Keratinocyte (primary cell): ENCODE results near the gene UBC. TPM values are rescaled to one million over a fixed set of nuclear protein-coding genes. Genes with fewer than 3 reads are reported as not detected.

Experiments used
- DNase-seq: peaks from one replicate; pipeline ENCODE4 v3.0.0-alpha.2; 2011; ENCODE audit warnings: low read depth, missing footprints, low spot score
- FAIRE-seq: peaks from 2 replicates; lab custom pipeline; 2011; peaks lifted over from hg19 to GRCh38; lab: Jason Lieb, UNC
- H2AFZ ChIP-seq: 2 replicates; pipeline ENCODE4 v1.6.0; 2012; ENCODE audit warnings: low read length, control low read depth, inconsistent platforms; ENCODE audit not compliant: control insufficient read depth
- H3K27ac ChIP-seq: 2 replicates; pipeline ENCODE4 v1.5.1; 2011; ENCODE audit warnings: low read length; ENCODE audit not compliant: control insufficient read depth, insufficient read depth
- H3K27me3 ChIP-seq: 3 replicates; pipeline ENCODE4 v1.6.0; 2011; ENCODE audit warnings: low read length; ENCODE audit not compliant: control insufficient read depth, insufficient read depth; ENCODE audit errors: extremely low read depth
- H3K36me3 ChIP-seq, 2 experiments: 2 replicates in 1 of 2; 3 replicates in 1 of 2; pipeline ENCODE4 v1.5.1; 2011; ENCODE audit warnings: low read length in 2 of 2, mild to moderate bottlenecking in 1 of 2; ENCODE audit not compliant: control insufficient read depth in 2 of 2, insufficient read depth in 2 of 2; ENCODE audit errors: extremely low read depth in 1 of 2
- H3K4me1 ChIP-seq: 3 replicates; pipeline ENCODE4 v1.5.1; 2011; ENCODE audit warnings: low read length; ENCODE audit not compliant: control insufficient read depth, insufficient read depth; ENCODE audit errors: extremely low read depth
- H3K4me2 ChIP-seq: 3 replicates; pipeline ENCODE4 v1.6.0; 2011; ENCODE audit warnings: low read depth, low read length; ENCODE audit not compliant: control insufficient read depth, insufficient read depth; ENCODE audit errors: extremely low read depth
- H3K4me3 ChIP-seq, 3 experiments: fragments of 200-600 bp in 1 of 3; sonication (generic) in 1 of 3; 2 replicates in 2 of 3; 3 replicates in 1 of 3; pipeline ENCODE4 v1.5.1; 2011 to 2016; ENCODE audit warnings: low read length in 3 of 3, mild to moderate bottlenecking in 3 of 3, control low read depth in 2 of 3, inconsistent platforms in 1 of 3, low read depth in 1 of 3, mixed read lengths in 1 of 3, mixed run types in 1 of 3, moderate library complexity in 1 of 3; ENCODE audit not compliant: control insufficient read depth in 2 of 3, insufficient read depth in 2 of 3; ENCODE audit errors: extremely low read depth in 1 of 3
- H3K79me2 ChIP-seq: 2 replicates; pipeline ENCODE4 v1.6.0; 2012; ENCODE audit warnings: low read length; ENCODE audit not compliant: control insufficient read depth, insufficient read depth
- H3K9ac ChIP-seq: 3 replicates; pipeline ENCODE4 v1.6.0; 2011; ENCODE audit warnings: low read length; ENCODE audit not compliant: control insufficient read depth, insufficient read depth; ENCODE audit errors: extremely low read depth
- H3K9me1 ChIP-seq: 3 replicates; pipeline ENCODE4 v1.6.0; 2011; ENCODE audit warnings: low read length; ENCODE audit not compliant: control insufficient read depth, insufficient read depth; ENCODE audit errors: extremely low read depth
- H3K9me3 ChIP-seq: 2 replicates; pipeline ENCODE4 v1.5.1; 2012; ENCODE audit warnings: low read depth, low read length; ENCODE audit not compliant: control insufficient read depth
- H4K20me1 ChIP-seq: 3 replicates; pipeline ENCODE4 v1.6.0; 2011; ENCODE audit warnings: low read length; ENCODE audit not compliant: control insufficient read depth, insufficient read depth; ENCODE audit errors: extremely low read depth
- EZH2 ChIP-seq: IDR thresholded peaks from one replicate; pipeline ENCODE4 v1.6.1; 2012; ENCODE audit warnings: inconsistent platforms, mild to moderate bottlenecking, low read length, moderate library complexity
- dilution Hi-C: fragments of 300-500 bp; cut with MboI; formaldehyde crosslinking; loops from one replicate; pipeline ENCODE4 v1.7.0; 2020; ENCODE audit warnings: low sequenced_read_pairs; ENCODE audit not compliant: extremely low pct_ligation_motif_present
- polyA plus RNA-seq, 5 experiments: library from polyadenylated mRNA; depleted of rRNA in 3 of 5; stranded (reverse) in 3 of 5; stranded (forward) in 1 of 5; unstranded in 1 of 5; fragments of >200 nt; gene quantifications; 1 replicate in 1 of 5; 2 replicates in 3 of 5; 3 replicates in 1 of 5; pipeline versions ENCODE4 v1.2.1 to v1.2.3, GENCODE V29; 2011 to 2012; ENCODE audit warnings: missing spikeins in 2 of 5, low read depth in 1 of 5, low replicate concordance in 1 of 5
- TF ChIP-seq, protein P1 (sequence below), 3 experiments: IDR thresholded peaks in 1 of 3; conservative IDR thresholded peaks in 1 of 3; optimal IDR thresholded peaks in 1 of 3; 2 replicates in 2 of 3; 3 replicates in 1 of 3; pipeline versions ENCODE3 to v1.5.1; 2011; ENCODE audit warnings: low read length in 3 of 3, mild to moderate bottlenecking in 3 of 3, moderate library complexity in 2 of 3, control low read depth in 1 of 3, inconsistent platforms in 1 of 3; ENCODE audit not compliant: insufficient read depth in 2 of 3; ENCODE audit errors: extremely low read depth in 1 of 3

UBC gene
- polyA plus RNA-seq, 1 donor (not counting 4 experiments of a cell fraction or from before 2014, with no cell fraction given), result 2,363 TPM

DNA sequence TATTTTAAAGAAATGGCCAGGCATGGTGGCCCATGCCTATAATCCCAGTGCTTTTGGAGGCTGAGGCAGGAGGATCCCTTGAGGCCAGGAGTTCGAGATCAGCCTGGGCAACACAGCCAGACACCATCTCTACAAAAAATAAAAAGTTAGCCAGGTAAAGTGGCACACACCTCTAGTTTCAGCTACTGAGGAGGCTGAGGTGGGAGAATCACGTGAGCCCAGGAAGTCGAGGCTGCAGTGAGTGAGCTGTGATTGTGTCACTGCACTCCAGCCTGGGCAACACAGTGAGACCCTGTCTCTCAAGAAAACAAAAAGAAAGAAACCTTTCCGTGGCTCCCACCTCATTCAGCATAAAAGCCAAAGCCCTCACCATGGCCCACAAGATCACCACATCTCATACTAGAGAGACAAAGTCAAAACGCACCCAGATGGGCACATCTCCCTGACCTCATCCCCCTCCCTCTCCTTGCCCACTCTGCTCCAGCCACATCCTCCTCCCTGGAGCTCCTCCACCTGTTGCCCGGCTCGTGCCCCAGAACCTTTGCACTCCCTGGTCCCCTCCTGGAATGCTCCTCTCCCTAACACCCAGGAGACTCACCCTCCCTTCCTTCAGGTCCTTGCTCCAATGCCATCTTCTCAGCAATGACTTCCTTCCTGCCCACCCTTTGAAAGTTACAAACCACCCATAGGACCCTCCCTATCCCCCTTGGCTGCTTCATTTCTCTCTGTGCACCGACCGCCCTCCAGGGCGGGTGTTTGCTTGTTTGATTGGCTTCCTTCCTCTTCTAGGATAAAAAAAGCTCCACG lies 46.0 kb downstream of the UBC start:
- Histone ChIP-seq H3K79me2 (peaks cover 2% of the 10 kb centered on the region), H3K9me1 (no peaks in the 10 kb centered on the region), H3K27me3 (no peaks in the 10 kb centered on the region), H3K4me3 (peak overlapping the region in 1 of 3 experiments; percentile 26), H3K36me3 (no peaks in the 10 kb centered on the region), H3K9ac (peak overlapping the region; percentile 48), H3K27ac (peak overlapping the region; percentile 16), H2AFZ (peak overlapping the region; percentile 57), H3K9me3 (no peaks in the 10 kb centered on the region), H3K4me1 (peaks cover 21% of the 10 kb centered on the region), H3K4me2 (peak overlapping the region; percentile 62), H4K20me1 (no peaks in the 10 kb centered on the region)
- no peak for FAIRE-seq
- DNase-seq, result no peak
- dilution Hi-C loops, result no loop called here
- TF ChIP-seq, protein P1, sequence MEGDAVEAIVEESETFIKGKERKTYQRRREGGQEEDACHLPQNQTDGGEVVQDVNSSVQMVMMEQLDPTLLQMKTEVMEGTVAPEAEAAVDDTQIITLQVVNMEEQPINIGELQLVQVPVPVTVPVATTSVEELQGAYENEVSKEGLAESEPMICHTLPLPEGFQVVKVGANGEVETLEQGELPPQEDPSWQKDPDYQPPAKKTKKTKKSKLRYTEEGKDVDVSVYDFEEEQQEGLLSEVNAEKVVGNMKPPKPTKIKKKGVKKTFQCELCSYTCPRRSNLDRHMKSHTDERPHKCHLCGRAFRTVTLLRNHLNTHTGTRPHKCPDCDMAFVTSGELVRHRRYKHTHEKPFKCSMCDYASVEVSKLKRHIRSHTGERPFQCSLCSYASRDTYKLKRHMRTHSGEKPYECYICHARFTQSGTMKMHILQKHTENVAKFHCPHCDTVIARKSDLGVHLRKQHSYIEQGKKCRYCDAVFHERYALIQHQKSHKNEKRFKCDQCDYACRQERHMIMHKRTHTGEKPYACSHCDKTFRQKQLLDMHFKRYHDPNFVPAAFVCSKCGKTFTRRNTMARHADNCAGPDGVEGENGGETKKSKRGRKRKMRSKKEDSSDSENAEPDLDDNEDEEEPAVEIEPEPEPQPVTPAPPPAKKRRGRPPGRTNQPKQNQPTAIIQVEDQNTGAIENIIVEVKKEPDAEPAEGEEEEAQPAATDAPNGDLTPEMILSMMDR (optimal IDR thresholded peaks at IDR 0.05 in 1 of 3, IDR thresholded peaks at IDR 0.05 in 1 of 3, conservative IDR thresholded peaks at IDR 0.05 in 1 of 3; ENCODE audit: extremely low read depth in 1 of 3, insufficient read depth in 2 of 3, low read length in 3 of 3), result no peak
- TF ChIP-seq EZH2, result no peak

DNA sequence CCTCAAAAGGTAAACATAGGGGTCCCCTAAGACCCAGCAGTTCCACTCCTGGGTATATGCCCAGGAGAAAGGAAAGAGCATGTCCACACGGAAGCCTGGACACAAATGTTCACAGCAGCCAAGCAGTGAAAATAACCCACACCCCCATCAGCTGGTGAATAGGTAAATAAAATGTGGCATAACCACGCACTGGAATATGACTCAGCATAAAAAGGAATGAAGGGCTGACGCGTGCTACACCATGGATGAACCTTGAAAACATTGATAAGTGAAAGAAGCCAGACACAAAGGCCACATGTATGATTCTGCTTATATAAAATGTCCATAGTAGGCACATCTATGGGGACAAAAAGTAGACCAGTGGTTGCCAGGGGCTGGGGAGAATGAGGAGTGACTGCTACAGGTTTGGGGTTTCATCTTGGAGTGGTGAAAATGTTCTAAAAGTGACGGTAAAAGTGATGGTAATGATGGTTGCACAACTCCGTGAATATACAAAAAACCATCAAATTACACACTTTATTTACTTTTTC lies 47.0 kb downstream of the UBC start:
- Histone ChIP-seq H3K9me1 (peaks cover under 1% of the 10 kb centered on the region), H3K4me2 (no peak overlapping the region), H3K4me3 (no peak overlapping the region), H3K9me3 (no peaks in the 10 kb centered on the region), H4K20me1 (no peaks in the 10 kb centered on the region), H3K36me3 (no peaks in the 10 kb centered on the region), H3K4me1 (peaks cover 26% of the 10 kb centered on the region), H3K79me2 (peaks cover 12% of the 10 kb centered on the region), H3K27me3 (no peaks in the 10 kb centered on the region), H3K27ac (no peak overlapping the region), H2AFZ (no peak overlapping the region), H3K9ac (no peak overlapping the region)
- FAIRE-seq (no peak), DNase-seq (no peak)
- dilution Hi-C loops, result no loop called here
- TF ChIP-seq, protein P1 (optimal IDR thresholded peaks at IDR 0.05 in 1 of 3, IDR thresholded peaks at IDR 0.05 in 1 of 3, conservative IDR thresholded peaks at IDR 0.05 in 1 of 3; ENCODE audit: extremely low read depth in 1 of 3, insufficient read depth in 2 of 3, low read length in 3 of 3), result no peak
- no peak for TF ChIP-seq EZH2
